ENCODE results near the gene PTGS2.

DNA sequence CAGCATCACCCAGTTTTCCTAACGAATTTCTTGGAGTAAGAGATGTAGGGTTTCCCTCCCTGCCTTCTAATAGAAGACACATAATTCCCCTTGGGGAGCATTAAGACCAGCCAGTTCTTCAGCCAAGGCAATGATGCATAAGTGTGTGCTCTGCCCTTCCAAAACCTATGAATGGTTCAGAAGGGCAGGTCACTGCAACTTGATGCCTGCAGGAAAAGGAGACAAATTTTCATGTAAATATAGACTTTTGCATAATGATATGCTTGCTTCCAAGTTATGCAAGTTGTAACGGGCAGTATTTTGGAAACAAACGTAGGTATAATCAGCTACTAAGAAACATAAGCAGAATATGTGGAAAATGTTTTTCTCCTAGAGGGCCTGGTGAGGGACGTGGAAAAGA lies 31.6 kb downstream of the PTGS2 start:
- TF ChIP-seq SIN3A (IDR thresholded peaks at IDR 0.05; ENCODE audit: borderline replicate concordance, insufficient read depth, low read length), result no peak
- no peak for TF ChIP-seq POLR2AphosphoS5 (IDR thresholded peaks at IDR 0.05; ENCODE audit: low read depth, low read length)
- TF ChIP-seq, protein P1, sequence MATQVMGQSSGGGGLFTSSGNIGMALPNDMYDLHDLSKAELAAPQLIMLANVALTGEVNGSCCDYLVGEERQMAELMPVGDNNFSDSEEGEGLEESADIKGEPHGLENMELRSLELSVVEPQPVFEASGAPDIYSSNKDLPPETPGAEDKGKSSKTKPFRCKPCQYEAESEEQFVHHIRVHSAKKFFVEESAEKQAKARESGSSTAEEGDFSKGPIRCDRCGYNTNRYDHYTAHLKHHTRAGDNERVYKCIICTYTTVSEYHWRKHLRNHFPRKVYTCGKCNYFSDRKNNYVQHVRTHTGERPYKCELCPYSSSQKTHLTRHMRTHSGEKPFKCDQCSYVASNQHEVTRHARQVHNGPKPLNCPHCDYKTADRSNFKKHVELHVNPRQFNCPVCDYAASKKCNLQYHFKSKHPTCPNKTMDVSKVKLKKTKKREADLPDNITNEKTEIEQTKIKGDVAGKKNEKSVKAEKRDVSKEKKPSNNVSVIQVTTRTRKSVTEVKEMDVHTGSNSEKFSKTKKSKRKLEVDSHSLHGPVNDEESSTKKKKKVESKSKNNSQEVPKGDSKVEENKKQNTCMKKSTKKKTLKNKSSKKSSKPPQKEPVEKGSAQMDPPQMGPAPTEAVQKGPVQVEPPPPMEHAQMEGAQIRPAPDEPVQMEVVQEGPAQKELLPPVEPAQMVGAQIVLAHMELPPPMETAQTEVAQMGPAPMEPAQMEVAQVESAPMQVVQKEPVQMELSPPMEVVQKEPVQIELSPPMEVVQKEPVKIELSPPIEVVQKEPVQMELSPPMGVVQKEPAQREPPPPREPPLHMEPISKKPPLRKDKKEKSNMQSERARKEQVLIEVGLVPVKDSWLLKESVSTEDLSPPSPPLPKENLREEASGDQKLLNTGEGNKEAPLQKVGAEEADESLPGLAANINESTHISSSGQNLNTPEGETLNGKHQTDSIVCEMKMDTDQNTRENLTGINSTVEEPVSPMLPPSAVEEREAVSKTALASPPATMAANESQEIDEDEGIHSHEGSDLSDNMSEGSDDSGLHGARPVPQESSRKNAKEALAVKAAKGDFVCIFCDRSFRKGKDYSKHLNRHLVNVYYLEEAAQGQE (IDR thresholded peaks at IDR 0.05; ENCODE audit: insufficient read depth in 1 of 2, low read depth in 2 of 2, low read length in 2 of 2), result no peak
- TF ChIP-seq TAF1 (IDR thresholded peaks at IDR 0.05; ENCODE audit: borderline replicate concordance, insufficient read depth, low read length), result no peak
